Cerebellar nuclear complex (tissue), 1 donor: ENCODE results near the gene UBR4.

Source experiments
- DNase-seq, 2 experiments: peaks; one replicate each; lab custom pipeline; 2025; lab: John Stamatoyannopoulos, UW

The UBR4 gene

DNA sequence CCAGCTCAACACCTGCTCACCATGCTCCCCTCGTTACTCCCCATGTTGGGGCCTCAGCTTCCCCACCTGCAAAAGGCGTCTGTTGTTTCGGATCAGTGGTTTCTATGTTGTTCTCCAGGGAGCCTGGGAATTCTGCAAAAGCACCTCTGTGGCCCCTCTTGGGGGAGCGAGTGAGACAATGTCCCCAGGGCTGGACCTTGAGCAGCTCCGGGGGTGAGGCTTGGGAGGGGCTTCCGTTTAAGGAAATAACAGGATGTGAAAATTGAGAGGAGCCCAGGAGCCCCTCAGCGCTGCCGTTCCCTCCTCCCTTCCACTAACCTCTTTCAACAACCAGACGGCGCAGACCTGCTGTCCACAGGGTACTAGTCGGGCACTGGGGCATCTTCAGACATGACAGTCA, 155.1 kb downstream of the UBR4 start:
- no peak for DNase-seq

DNA sequence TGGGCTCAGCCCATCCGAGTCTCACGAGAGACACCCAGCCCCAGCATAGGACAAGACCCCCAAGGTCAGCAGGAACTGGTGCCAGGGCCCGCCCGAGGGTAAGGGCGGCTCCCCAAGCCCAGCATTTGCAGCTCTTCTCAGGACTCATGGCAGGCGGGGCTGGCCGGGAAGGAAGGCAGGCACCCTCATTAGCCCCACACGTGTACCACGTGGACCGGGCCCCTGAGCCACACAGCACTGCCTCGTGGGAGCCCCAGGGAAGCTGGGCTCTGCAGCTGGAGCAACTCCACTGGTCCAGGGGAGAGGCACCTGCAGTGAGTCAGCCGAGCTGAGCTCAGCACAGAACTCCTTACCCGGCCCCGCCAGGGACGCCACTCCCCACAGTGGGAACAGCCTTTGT, 155.8 kb downstream of the UBR4 start:
- DNase-seq = no peak

GRCh38 chr1:19053486-19053885, 156.6 kb downstream of the UBR4 start:
- DNase-seq = no peak

DNA sequence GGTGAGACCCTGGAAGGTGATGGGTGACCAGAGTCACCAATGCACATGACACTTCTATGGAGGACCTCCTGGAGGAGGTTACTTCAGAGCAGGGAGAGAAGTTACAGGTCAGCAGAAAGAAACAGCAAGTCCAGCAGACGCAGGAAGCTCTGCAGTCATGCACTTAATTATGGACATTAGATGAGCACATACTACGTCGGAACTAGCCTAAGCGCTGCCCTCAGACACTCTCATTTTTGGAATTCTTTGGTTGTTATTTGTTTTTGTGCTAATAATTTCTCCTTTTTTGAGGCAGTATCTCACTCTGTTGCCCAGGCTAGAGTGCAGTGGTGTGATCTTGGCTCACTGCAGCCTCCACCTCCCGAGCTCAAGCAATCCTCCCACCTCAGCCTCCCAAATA, 160.3 kb downstream of the UBR4 start:
- DNase-seq = no peak

- DNase-seq = no peak
Measured at GRCh38 chr1:19049128-19049768, 160.8 kb downstream of the UBR4 start.

GRCh38 chr1:19046972-19047731, 162.9 kb downstream of the UBR4 start:
- DNase-seq = no peak

- DNase-seq = no peak
Measured at GRCh38 chr1:19045898-19046880, 163.9 kb downstream of the UBR4 start.

DNA sequence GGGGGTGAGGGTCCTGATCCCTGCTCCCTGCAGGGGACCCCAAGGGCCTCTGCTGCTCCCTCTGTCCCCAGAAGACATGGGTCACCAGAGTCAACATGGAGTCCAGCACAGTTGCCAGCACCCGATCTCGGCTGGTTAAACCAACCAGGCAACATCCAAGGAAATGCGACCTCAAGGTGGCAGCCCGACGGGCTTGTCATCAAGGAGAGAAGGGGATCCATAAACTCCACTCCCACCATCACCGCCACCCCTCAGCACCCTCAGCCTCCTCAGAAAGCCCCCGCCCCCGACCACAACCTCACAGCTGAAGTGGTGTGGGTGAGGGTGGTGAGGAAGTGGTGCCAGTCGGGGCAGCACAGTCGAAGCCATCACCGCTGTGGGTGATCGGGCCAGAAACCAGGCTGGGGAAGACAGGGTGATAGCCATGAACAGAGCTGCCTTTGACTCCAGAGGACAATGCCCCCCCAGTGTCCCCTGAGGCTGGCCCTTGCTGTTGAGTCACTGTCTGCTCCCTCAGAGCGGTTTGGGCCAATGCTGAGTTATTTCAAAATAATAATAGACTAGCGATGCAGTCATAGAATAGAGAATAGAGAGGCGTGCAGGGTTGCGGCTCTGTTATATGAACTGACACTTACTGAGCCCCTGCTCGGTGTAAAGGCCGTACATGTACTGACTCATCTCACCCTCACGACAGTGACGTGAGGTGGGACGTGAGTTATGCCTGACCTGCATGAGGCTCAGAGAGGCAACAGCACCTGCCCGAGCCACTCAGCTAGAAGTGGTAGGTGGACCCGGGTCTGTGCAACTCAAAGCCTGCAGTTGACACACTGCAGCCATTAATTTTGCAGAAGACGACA, 164.9 kb downstream of the UBR4 start:
- no peak for DNase-seq

- no peak for DNase-seq
Measured at GRCh38 chr1:19044471-19044870, 165.6 kb downstream of the UBR4 start.

- DNase-seq = no peak
Measured at GRCh38 chr1:19043579-19044443, 166.3 kb downstream of the UBR4 start.

- DNase-seq = no peak
Measured at GRCh38 chr1:19042675-19043578, 167.1 kb downstream of the UBR4 start.

- DNase-seq = no peak
Measured at GRCh38 chr1:19040010-19040680, 169.9 kb downstream of the UBR4 start.

GRCh38 chr1:19038732-19039131, 171.3 kb downstream of the UBR4 start:
- no peak for DNase-seq

DNA sequence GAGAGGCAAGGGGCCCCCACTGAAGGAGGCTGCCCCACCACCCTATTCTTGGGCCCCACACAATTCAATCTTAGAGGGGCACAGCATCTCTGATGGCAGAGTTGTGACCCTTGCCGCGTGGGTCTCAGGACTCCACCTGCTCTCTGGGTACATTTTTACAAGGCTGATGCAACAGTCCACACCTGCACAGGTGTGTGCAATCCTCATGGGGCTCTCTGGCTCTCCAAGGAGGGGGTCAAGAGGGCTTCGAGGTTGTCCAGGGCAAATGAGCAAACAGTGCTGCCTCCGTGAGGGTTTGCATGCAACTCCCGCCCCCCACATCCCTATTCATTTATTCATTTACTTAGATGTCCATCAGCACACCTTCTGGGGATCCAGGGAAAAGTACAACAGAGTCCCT, 172.0 kb downstream of the UBR4 start:
- no peak for DNase-seq

DNA sequence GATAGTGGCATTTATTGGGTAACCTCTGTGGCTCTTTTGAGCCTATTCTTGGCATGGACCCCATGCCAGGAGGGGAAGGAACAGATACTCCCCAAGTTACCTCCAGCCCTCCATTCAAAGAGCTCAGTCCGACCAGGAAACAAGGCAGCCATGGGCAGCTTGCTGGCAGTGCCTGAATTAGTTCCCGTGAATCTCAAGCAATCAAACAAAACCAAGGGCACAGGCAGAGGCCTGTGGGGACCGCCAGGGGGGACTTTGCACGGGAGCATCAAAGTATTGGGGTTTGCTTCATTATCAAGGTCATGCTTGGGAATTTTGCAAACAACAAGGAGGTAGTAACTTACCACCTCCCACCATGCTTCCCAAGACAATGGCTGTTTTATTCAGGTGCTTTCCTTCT, 172.4 kb downstream of the UBR4 start:
- DNase-seq = no peak

GRCh38 chr1:19036813-19037605, 173.1 kb downstream of the UBR4 start:
- no peak for DNase-seq

GRCh38 chr1:19036041-19036812, 173.8 kb downstream of the UBR4 start:
- no peak for DNase-seq
